ENCODE results near the gene MPND.

The MPND gene

GRCh38 chr19:4380254-4380727 is 36.9 kb downstream of the MPND start:
- Mint-ChIP-seq H3K36me3 (peaks cover 14 to 22% of the 10 kb centered on the region in 2 donors), H3K4me1 (peaks cover 64 to 88% of the 10 kb centered on the region in 2 donors), H3K27me3 (no peaks in the 10 kb centered on the region), H3K4me3 (peak overlapping the region; percentile 78), H3K9me3 (no peaks in the 10 kb centered on the region), H3K27ac (peak overlapping the region; percentile 95)
- DNase-seq (no peak), ATAC-seq (replicated peaks) (peak; percentile 35 to 42)

- peak overlapping the region; percentile 69 for H3K27ac Mint-ChIP-seq
- no peaks in the 10 kb centered on the region for H3K27me3 Mint-ChIP-seq
- H3K4me3 Mint-ChIP-seq = no peak overlapping the region
- peaks cover 13 to 39% of the 10 kb centered on the region in 2 donors for H3K36me3 Mint-ChIP-seq
- ATAC-seq (replicated peaks) (no peak), DNase-seq (no peak)
- H3K9me3 Mint-ChIP-seq = no peaks in the 10 kb centered on the region
- peaks cover 36 to 81% of the 10 kb centered on the region in 2 donors for H3K4me1 Mint-ChIP-seq
Measured at GRCh38 chr19:4385291-4386040, 42.1 kb downstream of the MPND start.

- peak overlapping the region; percentile 69 for H3K27ac Mint-ChIP-seq
- H3K36me3 Mint-ChIP-seq = peaks cover 13 to 39% of the 10 kb centered on the region in 2 donors
- ATAC-seq (replicated peaks) = no peak
Measured at GRCh38 chr19:4386041-4386782, 42.9 kb downstream of the MPND start.

GRCh38 chr19:4388337-4389063 is 45.1 kb downstream of the MPND start:
- Mint-ChIP-seq H3K27ac (peak overlapping the region; percentile 27), H3K27me3 (no peaks in the 10 kb centered on the region), H3K4me1 (peaks cover 26 to 68% of the 10 kb centered on the region in 2 donors), H3K9me3 (no peaks in the 10 kb centered on the region), H3K4me3 (no peak overlapping the region), H3K36me3 (peaks cover 13 to 44% of the 10 kb centered on the region in 2 donors)
- DNase-seq = no peak
- no peak for ATAC-seq (replicated peaks)

More at GRCh38 chr19:4386041-4386782, 42.9 kb downstream of the MPND start:
- no peak for DNase-seq
- H3K27me3 Mint-ChIP-seq = no peaks in the 10 kb centered on the region
- no peak overlapping the region for H3K4me3 Mint-ChIP-seq
- H3K4me1 Mint-ChIP-seq = peaks cover 35 to 81% of the 10 kb centered on the region in 2 donors
- no peaks in the 10 kb centered on the region for H3K9me3 Mint-ChIP-seq

GRCh38 chr19:4389064-4389375 is 45.7 kb downstream of the MPND start:
- no peak for DNase-seq
- ATAC-seq (replicated peaks) = no peak
- no peaks in the 10 kb centered on the region for H3K9me3 Mint-ChIP-seq
- peaks cover 16 to 42% of the 10 kb centered on the region in 2 donors for H3K36me3 Mint-ChIP-seq
- no peaks in the 10 kb centered on the region for H3K27me3 Mint-ChIP-seq
- H3K27ac Mint-ChIP-seq = no peak overlapping the region
- H3K4me1 Mint-ChIP-seq = peaks cover 28 to 66% of the 10 kb centered on the region in 2 donors
- H3K4me3 Mint-ChIP-seq = no peak overlapping the region

GRCh38 chr19:4389511-4390016 is 46.2 kb downstream of the MPND start:
- Mint-ChIP-seq H3K27ac (no peak overlapping the region), H3K4me1 (peaks cover 33 to 71% of the 10 kb centered on the region in 2 donors), H3K4me3 (no peak overlapping the region), H3K9me3 (no peaks in the 10 kb centered on the region), H3K27me3 (no peaks in the 10 kb centered on the region), H3K36me3 (peaks cover 20 to 47% of the 10 kb centered on the region in 2 donors)
- ATAC-seq (replicated peaks) = no peak
- no peak for DNase-seq

- Mint-ChIP-seq H3K27ac (peak overlapping the region; percentile 56), H3K27me3 (no peaks in the 10 kb centered on the region), H3K36me3 (peaks cover 19 to 50% of the 10 kb centered on the region in 2 donors), H3K4me1 (peaks cover 37 to 75% of the 10 kb centered on the region in 2 donors), H3K4me3 (no peak overlapping the region), H3K9me3 (no peaks in the 10 kb centered on the region)
- DNase-seq = no peak
- ATAC-seq (replicated peaks) = no peak
Measured at GRCh38 chr19:4390017-4390566, 46.7 kb downstream of the MPND start.

GRCh38 chr19:4390567-4391305 is 47.4 kb downstream of the MPND start:
- no peak overlapping the region for H3K4me3 Mint-ChIP-seq
- H3K27ac Mint-ChIP-seq = peak overlapping the region; percentile 56
- ATAC-seq (replicated peaks) (no peak), DNase-seq (no peak)
- H3K27me3 Mint-ChIP-seq = no peaks in the 10 kb centered on the region
- H3K9me3 Mint-ChIP-seq = no peaks in the 10 kb centered on the region
- peaks cover 41 to 74% of the 10 kb centered on the region in 2 donors for H3K4me1 Mint-ChIP-seq
- peaks cover 15 to 54% of the 10 kb centered on the region in 2 donors for H3K36me3 Mint-ChIP-seq

GRCh38 chr19:4391306-4391693 is 47.9 kb downstream of the MPND start:
- DNase-seq (no peak), ATAC-seq (replicated peaks) (no peak)
- H3K4me3 Mint-ChIP-seq = no peak overlapping the region
- H3K36me3 Mint-ChIP-seq = peaks cover 19 to 54% of the 10 kb centered on the region in 2 donors
- H3K27ac Mint-ChIP-seq = no peak overlapping the region
- H3K4me1 Mint-ChIP-seq = peaks cover 36 to 75% of the 10 kb centered on the region in 2 donors
- H3K27me3 Mint-ChIP-seq = no peaks in the 10 kb centered on the region
- no peaks in the 10 kb centered on the region for H3K9me3 Mint-ChIP-seq

GRCh38 chr19:4391701-4392483 is 48.5 kb downstream of the MPND start:
- ATAC-seq (replicated peaks) (no peak), DNase-seq (no peak)
- H3K27ac Mint-ChIP-seq = no peak overlapping the region
- H3K36me3 Mint-ChIP-seq = peaks cover 20 to 58% of the 10 kb centered on the region in 2 donors
- peaks cover 42 to 77% of the 10 kb centered on the region in 2 donors for H3K4me1 Mint-ChIP-seq
- H3K27me3 Mint-ChIP-seq = no peaks in the 10 kb centered on the region
- H3K4me3 Mint-ChIP-seq = no peak overlapping the region
- H3K9me3 Mint-ChIP-seq = no peaks in the 10 kb centered on the region

GRCh38 chr19:4393947-4394590 is 50.7 kb downstream of the MPND start:
- Mint-ChIP-seq H3K9me3 (no peaks in the 10 kb centered on the region), H3K27ac (peak overlapping the region; percentile 3), H3K4me1 (peaks cover 45 to 76% of the 10 kb centered on the region in 2 donors), H3K4me3 (no peak overlapping the region), H3K27me3 (no peaks in the 10 kb centered on the region), H3K36me3 (peaks cover 19 to 48% of the 10 kb centered on the region in 2 donors)
- no peak for DNase-seq
- no peak for ATAC-seq (replicated peaks)

- no peaks in the 10 kb centered on the region for H3K27me3 Mint-ChIP-seq
- H3K9me3 Mint-ChIP-seq = peaks cover 0 to 2% of the 10 kb centered on the region in 2 donors
- DNase-seq (no peak), ATAC-seq (replicated peaks) (no peak)
- no peak overlapping the region for H3K4me3 Mint-ChIP-seq
- no peak overlapping the region for H3K27ac Mint-ChIP-seq
- H3K4me1 Mint-ChIP-seq = peaks cover 45 to 68% of the 10 kb centered on the region in 2 donors
- H3K36me3 Mint-ChIP-seq = peaks cover 21 to 43% of the 10 kb centered on the region in 2 donors
Measured at GRCh38 chr19:4396949-4397783, 53.8 kb downstream of the MPND start.
